Thyroid gland (tissue), 4 donors: Measurements from ENCODE around the gene PPP1R3G.

Experiments used
- CTCF ChIP-seq, 6 experiments: fragments of 200-600 bp in 3 of 6; fragments of 450-650 bp in 3 of 6; sonication (generic) in 3 of 6; IDR thresholded peaks; one replicate each; pipeline ENCODE4 v1.5.1; 2016 to 2019; ENCODE audit warnings: antibody characterized with exemption in 6 of 6, mild to moderate bottlenecking in 2 of 6, inconsistent platforms in 1 of 6, moderate library complexity in 1 of 6
- POLR2A ChIP-seq, 2 donors: fragments of 450-650 bp; IDR thresholded peaks; one replicate each; pipeline ENCODE4 v1.6.1; 2017; ENCODE audit warnings: antibody characterized with exemption in 2 of 2, mild to moderate bottlenecking in 2 of 2, moderate library complexity in 1 of 2

DNA sequence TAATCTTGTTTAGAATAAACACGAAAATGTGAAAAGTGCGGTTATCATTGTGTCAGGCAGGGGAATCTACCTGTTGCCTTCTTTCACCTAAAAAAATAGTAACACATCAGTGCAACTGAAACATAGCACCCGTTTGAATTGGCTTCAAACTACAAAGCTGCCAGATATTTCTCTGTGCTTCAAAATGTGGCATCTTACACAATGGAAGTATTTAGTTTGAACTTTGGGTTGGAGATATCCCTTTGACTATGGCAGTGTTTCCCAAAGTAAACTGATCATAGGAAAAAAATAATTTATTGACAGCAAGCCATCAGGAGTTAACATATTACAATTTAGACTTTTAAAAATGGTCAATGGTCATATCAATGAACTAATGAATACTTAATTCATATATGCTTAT, 3.6 kb downstream of the PPP1R3G start:
- TF ChIP-seq POLR2A (IDR thresholded peaks at IDR 0.05) (no peak), CTCF (IDR thresholded peaks at IDR 0.05) (no peak)
